WI38 (cell line): ENCODE data around the gene H6PD.

Source experiments
- H3K4me3 ChIP-seq: 2 replicates; pipeline ENCODE4 v1.5.1; 2011; ENCODE audit warnings: low read depth, mild to moderate bottlenecking, control low read depth, low read length
- CTCF ChIP-seq: IDR thresholded peaks from 2 replicates; pipeline ENCODE4 v1.5.1; 2012; ENCODE audit warnings: low read depth, mild to moderate bottlenecking, control low read depth, low read length

The H6PD gene

GRCh38 chr1:9289711-9290485 is 55.3 kb downstream of the H6PD start:
- no peak for TF ChIP-seq CTCF
- no peak overlapping the region for H3K4me3 ChIP-seq

- peak overlapping the region; percentile 91 for H3K4me3 ChIP-seq
- no peak for TF ChIP-seq CTCF
Observed at GRCh38 chr1:9291914-9292360, 57.4 kb downstream of the H6PD start.

- peak within 1 kb of the TSS; percentile 91 for H3K4me3 ChIP-seq
- no peak for TF ChIP-seq CTCF
Observed at GRCh38 chr1:9292361-9293240, 58.0 kb downstream of the H6PD start, which contains the start of gene SPSB1. TSS of gene SPSB1 (plus strand) at chr1:9292894. CDS start at chr1:9355892, 62,998 bp downstream.

GRCh38 chr1:9293241-9293532 is 58.6 kb downstream of the H6PD start:
- H3K4me3 ChIP-seq = peak overlapping the region; percentile 91

GRCh38 chr1:9293533-9294404 is 59.2 kb downstream of the H6PD start:
- TF ChIP-seq CTCF = no peak
- H3K4me3 ChIP-seq = peak overlapping the region; percentile 91

More at GRCh38 chr1:9293241-9293532, 58.6 kb downstream of the H6PD start:
- TF ChIP-seq CTCF = no peak

GRCh38 chr1:9294405-9294773 is 59.8 kb downstream of the H6PD start:
- TF ChIP-seq CTCF = no peak
- peak overlapping the region; percentile 91 for H3K4me3 ChIP-seq
